GM18517 (cell line): ENCODE results near the gene ZNF333.

ENCODE experiments used
- ATAC-seq: cut with Tn5 transposase; IDR thresholded peaks from one replicate; pipeline ENCODE4 v1.9.1; 2021; ENCODE audit warnings: mild to moderate bottlenecking, moderate library complexity; ENCODE audit not compliant: unreplicated experiment

Gene ZNF333

DNA sequence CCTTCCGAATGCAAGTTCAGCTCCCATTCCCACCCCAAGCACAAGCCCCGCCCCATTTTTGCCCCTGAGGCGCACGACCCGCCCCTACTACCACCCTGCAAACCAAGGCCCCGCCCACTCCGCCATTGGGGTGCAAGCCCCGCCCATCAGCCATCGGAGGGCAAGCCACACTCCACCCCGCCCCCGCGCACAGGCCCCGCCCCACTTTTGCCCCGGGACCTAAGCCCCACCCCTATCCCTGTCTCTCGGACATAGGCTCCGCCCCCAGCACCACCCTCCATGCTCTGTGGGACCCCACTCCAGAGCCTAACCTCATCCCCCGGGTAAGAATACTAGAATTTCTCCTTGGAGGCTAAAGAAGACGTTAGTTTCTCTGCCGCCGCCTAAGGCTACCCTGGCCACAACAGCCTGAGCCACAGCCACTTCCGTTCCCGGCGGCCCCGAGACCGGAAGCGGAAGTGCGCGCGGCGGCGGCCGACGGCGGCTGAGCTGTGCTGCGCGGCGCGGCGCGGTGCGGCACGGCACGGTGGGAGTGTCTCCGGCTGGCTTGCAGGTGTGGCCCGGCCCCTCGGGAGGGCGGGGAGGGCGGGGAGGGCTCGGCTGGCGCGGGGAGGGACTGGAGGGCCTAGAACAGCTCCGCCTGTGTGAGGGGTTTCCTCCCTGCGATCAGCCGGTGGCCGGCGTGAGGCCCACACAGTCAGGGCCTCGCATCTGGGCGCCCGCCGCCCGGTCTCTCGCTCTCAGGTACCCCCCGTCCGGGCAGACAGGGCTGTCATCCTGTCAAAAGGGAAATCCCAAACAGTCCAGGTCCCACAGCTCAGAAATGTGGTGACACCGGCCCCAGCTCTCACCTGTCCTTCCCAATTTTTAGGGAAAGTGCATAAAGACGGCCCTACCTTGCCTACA, at the start of gene ZNF333:
Gene ZNF333 (plus strand): TSS at position 451 of the 906 bp plus-strand sequence. CDS start 3,444 bp downstream, outside the sequence.
- ATAC-seq, result peak; percentile 81

DNA sequence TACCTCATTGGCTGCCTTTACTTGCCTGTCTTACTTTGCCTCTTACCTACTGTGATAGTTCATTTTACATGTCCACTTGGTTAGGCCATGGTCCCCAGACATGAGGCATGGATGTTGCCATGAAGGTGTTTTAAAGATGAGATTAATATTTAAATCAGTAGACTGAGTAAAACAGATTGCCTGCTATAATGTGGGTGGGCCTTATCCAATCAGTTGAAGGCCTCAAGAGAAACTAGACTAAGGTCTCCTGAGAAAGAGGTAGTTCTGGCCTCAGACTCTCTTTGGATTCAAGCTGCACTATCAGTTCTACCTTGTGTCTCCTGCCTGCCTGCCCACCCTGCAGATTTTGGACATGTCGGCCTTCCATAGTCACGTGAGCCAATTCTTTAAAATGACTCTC, 41.3 kb upstream of the ZNF333 start:
- no peak for ATAC-seq

DNA sequence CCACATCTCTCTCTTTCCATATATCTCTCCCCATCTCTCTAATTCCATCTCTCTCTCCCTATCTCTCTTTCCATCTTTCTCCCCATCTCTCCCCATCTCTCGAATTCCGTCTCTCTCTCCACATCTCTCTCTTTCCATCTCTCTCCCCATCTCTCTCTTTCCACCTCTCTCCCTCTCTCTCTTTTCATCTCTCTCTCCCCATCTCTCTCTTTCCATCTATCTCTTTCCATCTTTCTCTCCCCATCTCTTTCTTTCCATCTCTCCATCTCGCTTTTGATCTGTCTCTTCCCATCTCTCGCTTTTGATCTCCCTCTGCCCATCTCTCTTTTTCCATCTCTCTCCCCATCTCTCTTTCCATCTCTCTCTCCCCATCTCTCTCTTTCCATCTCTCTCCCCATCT, 40.8 kb upstream of the ZNF333 start:
- ATAC-seq, result no peak

DNA sequence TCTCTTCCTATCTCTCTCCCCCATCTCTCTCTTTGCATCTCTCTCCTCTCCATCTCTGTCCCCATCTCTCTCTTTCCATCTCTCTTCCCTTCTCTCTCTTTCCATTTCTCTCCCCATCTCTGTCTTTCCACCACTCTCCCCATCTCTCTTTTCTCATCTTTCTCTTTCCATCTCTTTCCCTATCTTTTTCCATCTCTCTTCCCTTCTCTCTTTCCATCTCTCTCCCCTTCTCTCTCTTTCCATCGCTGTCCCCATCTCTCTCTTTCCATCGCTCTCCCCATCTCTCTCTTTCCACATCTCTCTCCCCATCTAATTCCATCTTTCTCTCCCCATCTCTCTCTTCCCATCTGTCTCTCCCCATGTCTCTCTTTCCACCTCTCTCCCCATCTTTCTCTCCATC, 39.7 kb upstream of the ZNF333 start:
- ATAC-seq, result no peak

DNA sequence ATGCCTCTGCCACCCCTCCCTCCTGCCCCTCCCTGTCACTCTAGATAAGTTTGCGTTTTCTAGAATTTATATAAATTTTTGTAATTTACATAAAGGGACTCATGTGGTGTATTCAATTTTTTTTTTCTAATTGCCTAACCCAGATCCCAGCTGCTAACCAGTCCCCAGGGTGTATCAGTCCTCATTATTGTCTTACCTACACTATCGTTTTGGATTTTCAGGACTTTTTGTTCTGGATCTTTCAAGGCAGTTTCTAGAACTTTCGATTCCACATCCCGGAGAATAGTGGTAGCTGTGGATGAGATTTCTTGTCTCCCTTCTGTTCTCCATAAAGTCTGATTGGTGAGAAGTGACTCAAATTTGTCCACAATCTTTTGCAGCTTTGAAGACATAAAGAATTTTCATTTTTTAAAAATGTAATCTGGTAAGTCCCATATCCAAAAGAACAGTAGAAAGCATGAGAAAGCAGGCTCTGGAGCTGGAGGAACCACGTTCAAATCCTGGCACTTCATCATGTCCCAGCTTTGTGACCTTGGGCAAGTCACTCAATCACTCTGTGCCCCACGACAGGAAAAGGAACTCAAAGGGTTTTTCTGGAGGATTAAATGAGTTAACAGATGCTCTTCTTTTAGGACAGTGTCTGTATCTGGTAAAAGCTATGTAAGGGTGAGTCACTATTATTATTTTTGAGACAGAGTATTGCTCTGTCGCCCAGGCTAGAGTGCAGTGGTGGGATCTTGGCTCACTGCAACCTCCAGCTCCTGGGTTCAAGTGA, 34.9 kb upstream of the ZNF333 start:
- no peak for ATAC-seq

DNA sequence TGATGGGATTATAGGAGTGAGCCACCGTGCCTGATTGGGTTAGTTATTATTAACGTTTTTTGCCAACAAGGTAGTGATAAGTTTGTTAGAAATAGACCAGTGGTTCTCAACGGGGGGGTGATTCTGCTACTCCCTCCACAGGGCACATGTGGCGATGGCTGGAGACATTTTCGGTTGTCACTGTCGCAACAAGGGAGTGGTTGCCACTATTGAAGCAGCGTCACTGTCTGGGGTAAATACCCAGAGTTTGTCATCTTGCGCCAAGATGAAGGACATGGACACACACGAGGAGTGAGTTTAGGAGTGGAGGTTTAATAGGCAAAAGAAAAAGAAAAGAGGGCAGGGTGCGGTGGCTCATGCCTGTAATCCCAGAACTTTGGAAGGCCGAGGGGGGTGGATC, 34.1 kb upstream of the ZNF333 start:
- no peak for ATAC-seq

DNA sequence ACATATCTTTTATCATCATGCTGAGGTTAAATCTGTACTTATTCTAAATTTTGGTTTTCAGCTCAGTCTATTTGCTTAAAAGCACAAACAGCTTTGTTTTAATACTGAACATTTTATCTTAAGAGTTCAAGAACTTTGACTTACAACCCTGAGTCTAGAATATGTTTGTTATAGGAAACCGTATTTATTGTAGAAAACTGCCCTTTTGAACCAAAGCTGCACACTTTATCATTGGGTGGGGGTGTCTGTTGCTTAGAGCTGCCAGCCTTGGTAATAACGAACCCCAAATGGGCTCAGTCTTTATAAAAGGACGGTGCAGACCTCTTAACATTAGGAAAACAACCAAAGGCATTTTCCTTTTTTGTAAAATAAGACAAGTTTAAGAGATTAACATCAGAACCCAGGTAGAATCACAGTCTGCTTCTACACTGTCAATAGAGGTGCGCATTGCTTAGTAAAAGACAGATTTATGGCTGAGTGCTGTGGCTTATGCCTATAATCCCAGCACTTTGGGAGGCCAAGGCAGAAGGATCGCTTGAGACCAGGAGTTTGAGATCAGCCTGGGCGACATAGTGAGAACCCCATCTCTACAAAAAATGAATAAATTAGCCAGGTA, 29.9 kb upstream of the ZNF333 start:
- no peak for ATAC-seq

DNA sequence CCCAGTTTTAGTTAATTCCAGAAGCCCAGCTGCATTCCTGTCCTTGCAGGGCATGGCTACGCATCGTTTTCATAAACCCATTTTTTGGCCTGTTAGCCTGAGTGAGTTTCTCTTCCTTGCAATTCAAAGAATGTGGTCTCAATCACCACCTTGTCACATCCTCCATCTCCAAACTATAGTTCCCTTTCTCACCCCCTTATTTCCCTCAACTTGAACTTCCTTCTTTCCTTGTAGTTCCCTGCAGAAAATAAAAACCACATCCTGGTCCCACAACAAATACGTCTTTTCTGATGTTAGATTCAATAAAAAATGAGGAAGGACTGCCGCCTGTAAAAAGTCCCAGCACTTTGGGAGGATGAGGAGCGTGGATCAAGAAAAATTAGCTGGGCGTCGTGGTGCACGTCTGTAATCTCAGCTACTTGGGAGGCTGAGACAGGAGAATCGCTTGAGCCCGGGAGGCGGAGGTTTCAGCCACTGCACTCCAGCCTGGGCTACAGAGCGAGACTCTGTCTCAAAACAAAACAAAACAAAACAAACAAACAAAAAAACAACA, 28.4 kb upstream of the ZNF333 start:
- ATAC-seq, result no peak

DNA sequence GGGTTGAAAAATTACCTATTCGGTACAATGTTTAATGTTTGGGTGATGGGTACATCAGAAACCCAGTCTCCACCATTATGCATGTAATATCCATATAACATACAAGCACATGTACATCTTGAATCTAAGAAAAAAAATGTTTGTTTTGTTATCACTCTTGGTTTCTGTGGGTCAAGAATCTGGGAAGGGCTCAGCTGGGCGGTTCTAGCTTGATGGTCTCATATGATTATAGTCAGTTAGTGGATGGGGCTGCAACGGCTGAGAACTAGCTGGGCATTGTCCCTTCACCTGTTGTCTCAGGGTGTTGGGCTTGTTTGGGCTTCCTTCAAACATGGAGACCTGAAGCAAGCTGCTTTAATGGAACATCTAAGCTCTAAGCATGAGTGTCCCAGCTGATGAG, 19.9 kb upstream of the ZNF333 start:
- ATAC-seq, result no peak

DNA sequence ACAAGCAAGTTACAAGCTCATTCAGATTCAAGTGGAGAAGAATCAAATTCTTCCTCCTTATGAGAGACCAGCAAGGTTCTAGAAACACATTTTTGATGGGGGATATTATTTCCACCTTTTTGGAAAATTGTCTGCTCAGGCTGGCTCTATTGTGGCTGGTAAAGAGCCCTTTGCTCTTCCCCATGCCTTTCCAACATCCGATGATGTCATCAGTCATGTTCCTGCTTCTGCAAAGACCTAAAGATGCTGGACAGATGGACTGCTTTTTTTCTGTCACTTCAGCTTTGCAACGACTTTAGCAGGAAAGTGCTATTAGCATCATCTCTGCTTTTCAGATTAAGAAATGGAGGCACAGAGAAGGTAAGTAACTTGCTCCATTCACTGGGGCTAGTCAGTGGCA, 19.4 kb upstream of the ZNF333 start:
- no peak for ATAC-seq

DNA sequence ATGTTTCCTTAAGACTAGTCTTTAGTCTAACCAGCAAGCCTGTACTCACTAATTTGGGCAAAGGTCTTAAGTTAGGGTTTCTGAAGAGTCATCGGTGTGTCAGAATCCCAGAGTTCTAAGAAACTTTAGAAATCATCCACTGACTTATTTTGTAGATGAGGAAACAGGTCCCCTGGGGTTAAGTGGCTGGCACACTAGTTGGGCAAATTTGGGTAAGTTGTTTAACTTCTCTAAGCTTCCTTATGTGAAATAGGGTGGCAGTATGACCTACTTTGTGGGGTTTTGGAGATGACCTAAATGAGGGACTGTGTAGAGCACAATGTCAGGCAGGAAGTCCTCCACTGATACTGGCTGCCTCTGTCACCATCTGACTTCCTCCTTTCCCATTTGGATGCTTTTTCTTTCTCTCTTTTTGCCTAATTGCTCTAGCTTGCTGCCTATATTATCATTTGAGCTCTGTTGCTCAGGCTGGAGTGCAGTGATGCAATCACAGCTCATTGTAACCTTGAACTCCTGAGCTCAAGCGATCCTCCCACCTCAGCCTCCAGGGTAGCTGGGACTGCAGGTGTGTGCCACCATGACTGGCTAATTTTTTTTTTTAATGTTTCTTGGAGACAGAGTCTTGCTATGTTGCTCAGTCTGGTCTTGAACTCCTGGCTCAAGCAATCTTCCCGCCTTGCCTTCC, 17.5 kb upstream of the ZNF333 start:
- no peak for ATAC-seq

DNA sequence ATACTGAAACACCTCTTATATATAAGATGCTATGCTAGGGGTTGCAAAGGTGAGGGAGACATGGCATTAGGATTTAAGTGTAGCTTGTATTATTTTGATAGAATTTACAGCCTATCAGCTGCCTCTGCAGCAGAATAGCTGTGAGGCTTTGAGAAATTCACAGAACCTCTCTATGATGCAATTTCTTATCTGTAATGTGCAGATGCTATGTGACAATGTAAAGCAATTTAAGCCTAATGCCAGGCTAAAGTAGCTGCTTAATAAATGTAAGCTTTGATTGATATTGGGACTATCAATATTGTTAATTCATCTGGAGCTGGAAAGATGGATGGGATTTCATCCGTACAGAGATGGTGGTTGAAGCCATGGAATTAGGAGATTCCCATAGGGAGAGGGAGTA, 16.8 kb upstream of the ZNF333 start:
- no peak for ATAC-seq

DNA sequence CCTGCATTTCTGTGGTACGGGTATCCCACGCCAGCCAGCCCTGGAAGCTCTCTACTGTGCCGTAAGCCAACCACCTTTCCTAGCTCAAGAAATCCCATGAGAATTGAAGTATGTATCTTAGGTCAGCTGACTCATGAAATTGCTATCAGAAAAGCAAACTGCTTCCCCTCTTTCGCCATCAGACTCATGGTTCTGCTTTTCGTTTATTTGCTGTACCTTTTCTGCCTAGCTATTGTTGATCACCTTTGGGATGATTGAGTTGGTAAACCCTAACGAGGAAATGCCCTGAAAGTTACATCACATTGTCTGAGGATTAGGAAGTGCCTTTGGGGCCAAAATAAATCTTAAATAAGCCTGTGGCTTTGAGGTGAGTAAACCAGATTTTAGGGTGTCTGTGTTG, 15.1 kb upstream of the ZNF333 start, which contains the start of gene ADGRE3:
Gene ADGRE3 (minus strand): TSS at position 81 of the 400 bp plus-strand sequence. CDS start 74 bp downstream, at position 7.
- ATAC-seq, result no peak

DNA sequence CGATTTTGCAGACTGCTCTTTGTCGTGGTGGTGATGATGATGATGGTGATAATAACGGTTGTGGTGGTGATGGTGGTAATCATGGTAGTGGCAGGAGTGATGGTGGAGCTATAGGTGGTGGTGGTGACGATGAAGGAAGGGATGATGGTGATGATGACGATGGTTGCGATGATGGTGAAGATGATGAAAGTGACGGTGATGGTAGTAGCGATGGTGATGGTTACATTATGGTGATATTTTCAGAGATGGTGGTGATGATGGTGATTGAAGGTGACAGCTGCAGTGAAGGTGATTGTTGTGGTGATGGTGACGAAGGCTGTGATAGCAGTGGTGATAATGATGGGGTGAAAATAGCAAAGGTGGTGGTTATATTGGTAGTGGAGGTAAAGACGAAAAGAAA, 13.1 kb upstream of the ZNF333 start:
- no peak for ATAC-seq

DNA sequence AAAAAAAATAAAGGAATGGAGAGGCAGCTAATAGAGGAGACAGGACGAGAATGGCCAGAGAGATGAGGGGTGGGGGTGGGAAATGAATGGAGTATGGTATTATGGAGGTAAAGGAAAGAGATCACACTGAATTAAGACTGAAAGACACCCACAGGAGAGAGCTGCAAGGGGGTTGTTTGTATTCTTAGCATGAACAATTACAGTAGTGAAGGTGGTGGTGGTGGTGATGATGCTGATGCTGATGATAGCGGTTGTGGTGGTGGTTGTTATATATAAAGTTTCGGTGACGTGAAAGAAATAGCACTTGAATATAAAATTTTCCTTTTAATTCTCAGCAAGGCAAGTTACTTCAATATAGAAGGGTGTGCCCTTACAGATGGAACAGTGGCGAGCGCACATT, 12.4 kb upstream of the ZNF333 start:
- ATAC-seq, result no peak

DNA sequence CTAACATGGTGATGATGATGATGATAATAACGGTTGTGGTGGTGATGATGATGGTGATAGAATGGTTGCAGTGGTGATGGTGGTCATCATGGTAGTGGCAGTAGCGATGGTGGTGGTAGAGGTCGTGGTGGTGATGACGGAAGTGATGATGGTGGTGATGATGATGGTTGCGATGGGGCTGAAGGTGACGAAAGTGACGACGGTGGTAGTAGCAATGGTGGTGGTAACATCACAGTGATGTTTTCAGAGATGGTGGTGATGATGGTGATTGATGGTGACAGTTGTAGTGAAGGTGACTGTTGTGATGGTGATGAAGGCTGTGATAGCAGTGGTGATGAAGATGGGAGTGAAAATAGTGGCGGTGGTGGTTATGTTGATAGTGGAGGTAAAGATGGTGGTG, 11.6 kb upstream of the ZNF333 start:
- ATAC-seq, result no peak

DNA sequence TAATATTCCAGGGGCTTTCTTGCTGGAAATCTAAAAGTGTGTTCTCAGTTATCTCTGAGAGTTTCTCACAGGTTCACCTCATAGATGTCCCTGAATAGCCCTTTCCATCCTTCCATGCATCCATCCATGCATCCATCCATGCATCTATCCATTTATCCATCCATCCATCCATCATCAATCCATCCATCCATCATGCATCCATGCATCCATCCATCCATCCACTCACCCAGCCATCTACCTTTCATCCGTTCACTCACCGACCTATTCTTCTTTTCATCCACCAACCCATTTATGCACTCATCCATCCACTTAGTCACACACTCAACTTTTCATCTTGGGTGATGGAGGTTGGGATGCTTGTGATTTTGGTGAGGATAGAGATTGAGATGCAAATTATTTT, 7.8 kb upstream of the ZNF333 start:
- ATAC-seq, result no peak

DNA sequence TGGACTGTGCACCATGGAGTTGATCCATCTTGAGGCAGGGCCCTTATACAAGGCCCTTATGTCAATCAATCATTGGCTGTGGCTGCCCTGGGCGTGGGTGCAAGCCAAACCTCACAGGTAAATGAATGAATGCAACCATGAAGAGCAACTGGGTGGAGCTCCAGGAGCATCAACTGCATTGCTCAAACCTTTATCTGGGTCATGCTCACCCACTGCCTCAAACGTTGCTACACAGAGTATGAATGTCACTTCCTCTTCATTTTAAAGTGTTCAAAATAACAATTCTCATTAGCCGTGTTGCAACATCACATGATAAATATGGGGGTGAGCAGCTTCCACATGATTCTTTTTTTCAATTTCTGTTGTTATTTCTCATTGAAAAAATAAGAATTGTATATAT, 6.4 kb upstream of the ZNF333 start:
- no peak for ATAC-seq

DNA sequence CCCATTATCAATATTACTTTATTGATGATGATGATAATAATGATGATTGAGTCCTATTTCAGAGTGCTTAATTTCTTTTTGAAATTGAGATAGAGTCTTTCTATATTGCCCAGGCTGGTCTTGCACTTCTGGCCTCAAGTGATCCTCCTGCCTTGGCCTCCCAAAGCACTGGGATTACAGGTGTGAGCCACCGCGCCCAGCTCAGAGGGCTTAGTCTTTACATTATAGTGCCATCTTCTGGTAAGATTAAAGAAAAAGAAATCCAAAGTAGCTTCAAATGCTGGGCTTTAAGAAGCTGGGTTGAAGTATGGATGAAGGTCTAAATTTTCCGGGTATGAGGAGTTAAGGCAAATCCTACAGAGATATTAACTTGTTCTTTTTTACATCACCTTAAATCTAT, 3.4 kb upstream of the ZNF333 start:
- ATAC-seq, result no peak

DNA sequence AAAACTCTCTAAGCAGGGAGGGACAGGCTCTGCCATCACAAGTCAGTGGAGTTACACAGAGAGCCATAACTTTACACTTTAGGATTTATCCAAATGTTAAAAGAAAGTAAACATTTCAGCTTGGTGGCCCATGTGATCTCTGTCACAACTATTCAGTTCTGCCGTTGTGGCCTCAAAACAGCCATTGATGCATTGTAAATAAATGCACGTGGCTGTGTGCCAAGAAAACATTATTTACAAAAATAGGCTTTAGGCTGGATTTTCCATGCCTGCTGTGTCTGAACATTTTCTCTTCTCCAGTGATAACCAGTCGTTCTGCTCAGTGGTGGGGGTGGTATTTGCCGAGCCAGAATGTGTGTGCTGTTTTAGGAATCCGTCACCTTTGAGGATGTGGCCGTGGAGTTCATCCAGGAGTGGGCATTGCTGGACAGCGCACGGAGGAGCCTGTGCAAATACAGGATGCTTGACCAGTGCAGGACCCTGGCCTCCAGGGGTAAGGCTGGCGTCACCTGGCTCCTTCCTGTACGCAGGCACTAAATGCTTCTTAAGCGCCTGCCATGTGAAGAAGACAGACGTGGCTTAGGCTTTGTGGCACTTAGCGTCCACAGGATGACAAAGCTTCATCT, 4.9 kb downstream of the ZNF333 start:
- no peak for ATAC-seq
